HepG2 (cell line): Measurements from ENCODE around the gene PTCD1. TPM values are rescaled to one million over a fixed set of nuclear protein-coding genes. Genes with fewer than 3 reads are reported as not detected.

ENCODE experiments used
- ATAC-seq: fragments of 200-7000 bp; cut with Tn5 transposase; 3 replicates; pipeline ENCODE4 v1.9.1; 2020; ENCODE audit warnings: mild to moderate bottlenecking, moderate library complexity
- BruUV-seq: library from RNA; stranded (reverse); fragments of 400-500 nt; replicated peaks from 2 replicates; lab custom pipeline; 2021; lab: Mats Ljungman, UMichigan
- CTCF ChIA-PET: fragments of 300-600 bp; formaldehyde crosslinking; extraction: SDS; loops from one replicate; lab custom pipeline; 2021; ENCODE audit warnings: low total read pairs, inconsistent platforms, low intra/inter-chr PET ratio; lab: Yijun Ruan, JAX
- POLR2A ChIA-PET: fragments of 350-600 bp; sonication (Branson Sonifier 250); formaldehyde crosslinking; loops from one replicate; lab custom pipeline; 2020; ENCODE audit warnings: antibody characterized with exemption, inconsistent platforms; lab: Yijun Ruan, JAX
- DNase-seq: peaks from one replicate; pipeline ENCODE4 v3.0.0-alpha.2; 2015; ENCODE audit warnings: low spot score
- FAIRE-seq: peaks from 3 replicates; lab custom pipeline; 2011; peaks lifted over from hg19 to GRCh38; lab: Jason Lieb, UNC
- H2AFZ ChIP-seq: one replicate; pipeline ENCODE4 v1.6.1; 2011; ENCODE audit warnings: low read length, inconsistent platforms
- H3K27ac ChIP-seq: fragments of 300-600 bp; 3 replicates; pipeline ENCODE4 v1.8.0; 2011; ENCODE audit warnings: mixed run types, mild to moderate bottlenecking, mixed read lengths, low read length, inconsistent platforms; ENCODE audit not compliant: insufficient read depth; ENCODE audit errors: extremely low read length
- H3K27me3 ChIP-seq, 2 experiments: fragments of 200-600 bp in 1 of 2; 2 replicates in 1 of 2; 3 replicates in 1 of 2; pipeline versions ENCODE4 v1.6.0 to v1.8.0; 2011; ENCODE audit warnings: low read length in 2 of 2, mild to moderate bottlenecking in 2 of 2, moderate library complexity in 2 of 2, inconsistent platforms in 1 of 2; ENCODE audit not compliant: insufficient read depth in 2 of 2, control insufficient read depth in 1 of 2
- H3K36me3 ChIP-seq, 2 experiments: fragments of 200-600 bp in 1 of 2; replicated peaks in 1 of 2; 2 replicates in 1 of 2; 3 replicates in 1 of 2; pipeline versions ENCODE4 v1.5.1 to v1.8.0; 2011; ENCODE audit warnings: low read length in 2 of 2, inconsistent platforms in 1 of 2; ENCODE audit not compliant: insufficient read depth in 2 of 2, control insufficient read depth in 1 of 2
- H3K4me1 ChIP-seq: 2 replicates; pipeline ENCODE4 v1.5.1; 2012; ENCODE audit warnings: low read length, inconsistent platforms; ENCODE audit not compliant: insufficient read depth
- H3K4me2 ChIP-seq: 2 replicates; pipeline ENCODE4 v1.6.0; 2011; ENCODE audit warnings: low read depth, low read length, inconsistent platforms
- H3K4me3 ChIP-seq, 3 experiments: fragments of 200-600 bp in 1 of 3; sonication (generic), shearing (Covaris generic) in 1 of 3; replicated peaks in 1 of 3; 2 replicates each; pipeline ENCODE4 v1.5.1; 2011 to 2016; ENCODE audit warnings: low read length in 3 of 3, inconsistent platforms in 2 of 3, low read depth in 2 of 3, mild to moderate bottlenecking in 2 of 3, control low read depth in 1 of 3, mixed read lengths in 1 of 3; ENCODE audit not compliant: insufficient read depth in 1 of 3
- H3K79me2 ChIP-seq: one replicate; pipeline ENCODE4 v1.6.1; 2011; ENCODE audit warnings: low read length, inconsistent platforms; ENCODE audit not compliant: insufficient read depth
- H3K9ac ChIP-seq: 2 replicates; pipeline ENCODE4 v1.6.0; 2011; ENCODE audit warnings: mild to moderate bottlenecking, low read depth, low read length, inconsistent platforms; ENCODE audit not compliant: insufficient read depth
- H3K9me3 ChIP-seq: 2 replicates; pipeline ENCODE4 v1.5.1; 2012; ENCODE audit warnings: mild to moderate bottlenecking, low read length
- H4K20me1 ChIP-seq: 2 replicates; pipeline ENCODE4 v1.6.0; 2011; ENCODE audit warnings: inconsistent platforms, mild to moderate bottlenecking, low read length, moderate library complexity; ENCODE audit not compliant: insufficient read depth
- ETV6 ChIP-seq: sonication (generic); formaldehyde crosslinking; conservative IDR thresholded peaks from 2 replicates; pipeline ENCODE4 v1.4.0; 2020; ENCODE audit warnings: missing genetic modification reagents
- MEIS1 ChIP-seq: sonication (generic); formaldehyde crosslinking; IDR thresholded peaks from 2 replicates; pipeline ENCODE4 v1.9.0; 2021; ENCODE audit warnings: mild to moderate bottlenecking, missing genetic modification reagents, moderate library complexity, borderline replicate concordance
- NCOA2 ChIP-seq: sonication (generic); formaldehyde crosslinking; IDR thresholded peaks from 2 replicates; pipeline ENCODE4 v1.8.0; 2022; ENCODE audit warnings: inconsistent platforms
- POLR2AphosphoS2 ChIP-seq: IDR thresholded peaks from 2 replicates; pipeline ENCODE4 v1.6.1; 2011; ENCODE audit warnings: low read depth, low read length, improper control_type of control experiment
- PREB ChIP-seq: sonication (generic); formaldehyde crosslinking; IDR thresholded peaks from 2 replicates; pipeline ENCODE4 v1.4.0; 2020; ENCODE audit warnings: missing genetic modification reagents
- SMAD3 ChIP-seq: sonication (generic); formaldehyde crosslinking; IDR thresholded peaks from 2 replicates; pipeline ENCODE4 v1.4.0; 2020; ENCODE audit warnings: missing genetic modification reagents
- SMARCC2 ChIP-seq: fragments of 450-650 bp; IDR thresholded peaks from 2 replicates; pipeline ENCODE4 v1.6.1; 2017; ENCODE audit warnings: antibody characterized with exemption, mild to moderate bottlenecking
- USF2 ChIP-seq, 2 experiments: sonication (generic) in 1 of 2; formaldehyde crosslinking in 1 of 2; IDR thresholded peaks; 2 replicates each; pipeline versions ENCODE4 v1.5.1 to v1.6.1; 2011 to 2020; ENCODE audit warnings: borderline replicate concordance in 1 of 2, low read depth in 1 of 2, low read length in 1 of 2, mild to moderate bottlenecking in 1 of 2, missing genetic modification reagents in 1 of 2, moderate library complexity in 1 of 2
- ZC3H4 ChIP-seq: sonication (generic); formaldehyde crosslinking; IDR thresholded peaks from 2 replicates; pipeline ENCODE4 v1.4.0; 2020; ENCODE audit warnings: missing genetic modification reagents, borderline replicate concordance
- ZFP36 ChIP-seq: fragments of 150-350 bp; IDR thresholded peaks from 2 replicates; pipeline ENCODE4 v1.6.1; 2018; ENCODE audit warnings: borderline replicate concordance, low read length, low read depth; ENCODE audit not compliant: partially characterized antibody
- ZNF441 ChIP-seq: sonication (generic); formaldehyde crosslinking; IDR thresholded peaks from 2 replicates; pipeline ENCODE4 v1.7.0; 2021; ENCODE audit warnings: missing genetic modification reagents, borderline replicate concordance
- ZNF580 ChIP-seq: IDR thresholded peaks from 2 replicates; pipeline ENCODE4 v1.6.1; 2016; ENCODE audit warnings: low read depth, borderline replicate concordance
- WGBS: methylation state at CpG from one replicate; pipeline ENCODE4 v1.1.6; 2017; ENCODE audit warnings: low lambda C conversion rate; 5-methylcytosine and 5-hydroxymethylcytosine counted together
- in situ Hi-C: cut with HindIII; loops from 2 replicates; pipeline ENCODE4 v1.10.0; 2017; ENCODE audit warnings: low pct_unique_long_range_greater_than_20kb; ENCODE audit not compliant: extremely low pct_ligation_motif_present
- intact Hi-C: fragments of 100-400 bp; cut with micrococcal nuclease; formaldehyde crosslinking; loops from one replicate; pipeline ENCODE4 v1.10.0; 2022; ENCODE audit not compliant: unreplicated experiment
- polyA plus RNA-seq, 8 experiments: library from polyadenylated mRNA; depleted of rRNA in 3 of 8; stranded (reverse) in 7 of 8; unstranded in 1 of 8; fragments of >200 nt; fragmentation: Illumina TruSeq in 4 of 8; extraction: Trizol in 4 of 8; gene quantifications; 2 replicates each; pipeline versions ENCODE4 v1.2.1 to v1.2.3, GENCODE V29; 2011 to 2016; ENCODE audit warnings: low read depth in 4 of 8, missing spikeins in 1 of 8, mixed read lengths in 1 of 8; ENCODE audit not compliant: insufficient read depth in 1 of 8
- total RNA-seq, 5 experiments: library from RNA; depleted of rRNA; stranded (reverse); fragments of >200 nt; fragmentation: Illumina TruSeq; extraction: Trizol; gene quantifications; 2 replicates each; pipeline ENCODE4 v1.2.3, GENCODE V29; 2016; ENCODE audit warnings: low read depth in 1 of 5

The PTCD1 gene
- total and polyA plus RNA-seq, 2 of the 13 experiments (the other 11 are each of a cell fraction or from before 2014, with no cell fraction given), result 3.0 to 8.4 TPM

- no peak for TF ChIP-seq ETV6 (CRISPR knock-in tag)
Observed at GRCh38 chr7:99437946-99438572, 539 bp downstream of the PTCD1 start (continued).

- Histone ChIP-seq H3K9ac (no peak overlapping the region), H3K9me3 (no peaks in the 10 kb centered on the region), H3K4me2 (no peak overlapping the region), H3K79me2 (peaks cover 9% of the 10 kb centered on the region), H3K27ac (no peak overlapping the region), H3K36me3 (peaks cover 10 to 33% of the 10 kb centered on the region in 2 experiments), H2AFZ (no peak overlapping the region), H4K20me1 (no peaks in the 10 kb centered on the region), H3K27me3 (no peaks in the 10 kb centered on the region; a peak in 1 of 5 replicates), H3K4me3 (no peak overlapping the region), H3K4me1 (peaks cover 37% of the 10 kb centered on the region)
- BruUV-seq, result no TSS peak
- TF ChIP-seq SMARCC2, result no peak
- no peak for TF ChIP-seq PREB
- TF ChIP-seq ZNF580 (CRISPR knock-in tag), result no peak
- TF ChIP-seq POLR2AphosphoS2, result no peak
- TF ChIP-seq MEIS1, result no peak
- TF ChIP-seq ZFP36, result no peak
- no peak for TF ChIP-seq USF2 (IDR thresholded peaks at IDR 0.05; ENCODE audit: low read depth, low read length)
- no peak for TF ChIP-seq USF2 (CRISPR knock-in tag; IDR thresholded peaks at IDR 0.05; ENCODE audit: borderline replicate concordance)
- TF ChIP-seq SMAD3 (CRISPR knock-in tag), result no peak
- no peak for TF ChIP-seq ZC3H4 (CRISPR knock-in tag)
- TF ChIP-seq NCOA2, result no peak
- no peak for TF ChIP-seq ZNF441 (CRISPR knock-in tag)
- ChIA-PET CTCF (no interaction called here), POLR2A (interaction anchor here (0.7 kb wide), 1 partner anchor 215 kb away, joined by 3 read pairs; no protein-coding TSS in a partner anchor)
- no peak for FAIRE-seq
- 95% methylated on average over 4 of the region's 9 CpGs for WGBS
- no peak for DNase-seq
- intact Hi-C loops (no loop called here), in situ Hi-C loops (no loop called here)
- no peak for ATAC-seq
Observed at GRCh38 chr7:99433158-99433557, 5.4 kb downstream of the PTCD1 start.
